GM10847 (cell line): ENCODE results near the gene PTTG1.

Source experiments
- POLR2A ChIP-seq: IDR thresholded peaks from 2 replicates; pipeline ENCODE4 v1.6.1; 2011; ENCODE audit not compliant: insufficient read length; ENCODE audit errors: extremely low read depth

Gene PTTG1

DNA sequence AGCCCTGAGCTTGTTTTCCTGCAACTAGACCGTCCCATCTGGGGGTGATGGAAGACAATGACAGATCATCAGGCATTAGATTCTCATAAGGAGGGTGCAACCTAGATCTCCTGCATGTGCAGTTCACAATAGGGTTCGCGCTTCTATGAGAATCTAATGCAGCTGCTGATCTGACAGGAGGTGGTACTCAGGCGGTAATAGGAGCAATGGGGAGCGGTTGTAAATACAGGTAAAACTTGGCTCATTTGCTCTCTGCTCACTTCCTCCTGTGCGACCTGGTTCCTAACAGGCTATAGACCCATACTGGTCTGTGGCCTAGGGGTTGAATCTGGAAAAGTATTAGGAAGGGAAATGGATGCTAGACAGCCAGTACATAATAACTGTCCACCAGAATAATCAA is 39.7 kb downstream of the PTTG1 start:
- no peak for TF ChIP-seq POLR2A

DNA sequence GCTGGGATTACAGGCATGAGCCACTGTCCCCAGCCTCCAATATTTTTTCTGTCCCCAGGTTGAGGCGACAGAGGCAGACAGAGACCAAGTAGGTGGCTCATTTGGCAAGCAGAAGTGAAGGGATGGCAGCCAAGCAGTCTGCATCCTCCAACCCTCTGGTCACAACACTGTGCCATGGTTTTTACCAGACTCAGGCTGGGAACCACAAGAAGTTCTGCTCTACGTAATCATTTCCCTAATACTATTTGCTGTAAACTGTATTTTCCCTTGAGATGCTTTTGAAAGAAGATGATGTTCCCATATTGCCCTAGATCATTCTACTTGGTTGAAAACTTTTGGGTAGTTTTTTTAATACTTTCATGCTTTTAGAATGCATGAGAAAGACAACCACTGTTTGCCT is 40.5 kb downstream of the PTTG1 start:
- TF ChIP-seq POLR2A = no peak

DNA sequence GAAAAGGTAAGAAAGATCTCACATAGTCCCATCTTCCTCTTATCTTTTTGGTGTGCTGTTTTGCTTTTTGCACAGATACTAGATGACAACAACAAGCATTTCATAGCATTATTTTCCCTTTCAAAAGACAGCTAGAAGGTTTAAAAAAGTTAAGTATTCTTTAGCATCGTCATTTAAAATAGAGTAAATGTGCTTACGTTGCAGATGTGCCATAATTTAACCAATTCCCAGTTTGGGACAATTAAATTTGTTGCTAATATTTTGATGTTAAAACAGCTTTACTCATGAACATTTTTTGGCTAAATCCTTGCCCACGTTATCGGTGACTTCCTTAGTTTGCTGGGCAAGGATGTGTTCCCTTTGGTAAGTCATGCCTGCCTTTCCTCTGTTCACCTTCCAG is 41.6 kb downstream of the PTTG1 start:
- no peak for TF ChIP-seq POLR2A

- no peak for TF ChIP-seq POLR2A
These were observed 42.2 kb downstream of the PTTG1 start for GRCh38 chr5:160463740-160464465.

- no peak for TF ChIP-seq POLR2A
These were observed 42.8 kb downstream of the PTTG1 start for GRCh38 chr5:160464466-160464797.

DNA sequence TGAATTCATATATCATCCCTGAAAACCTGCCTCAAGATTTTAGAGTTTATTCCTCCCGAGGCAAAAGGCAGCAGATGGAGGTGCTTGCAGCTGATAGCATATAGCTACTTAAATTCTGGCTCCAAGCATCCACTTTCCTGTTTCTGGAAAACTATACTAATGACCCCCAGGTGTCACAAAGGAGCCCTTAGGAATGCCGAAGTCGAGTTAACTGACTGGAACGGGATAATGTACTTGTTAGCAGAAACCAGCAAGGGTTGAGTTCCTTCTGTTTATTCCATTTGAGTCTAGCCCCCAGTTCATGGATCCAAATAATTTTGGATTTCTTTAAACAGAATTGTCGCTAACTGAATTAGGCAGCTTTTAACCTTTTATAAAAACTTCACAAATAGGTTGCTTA is 44.5 kb downstream of the PTTG1 start:
- TF ChIP-seq POLR2A = no peak

DNA sequence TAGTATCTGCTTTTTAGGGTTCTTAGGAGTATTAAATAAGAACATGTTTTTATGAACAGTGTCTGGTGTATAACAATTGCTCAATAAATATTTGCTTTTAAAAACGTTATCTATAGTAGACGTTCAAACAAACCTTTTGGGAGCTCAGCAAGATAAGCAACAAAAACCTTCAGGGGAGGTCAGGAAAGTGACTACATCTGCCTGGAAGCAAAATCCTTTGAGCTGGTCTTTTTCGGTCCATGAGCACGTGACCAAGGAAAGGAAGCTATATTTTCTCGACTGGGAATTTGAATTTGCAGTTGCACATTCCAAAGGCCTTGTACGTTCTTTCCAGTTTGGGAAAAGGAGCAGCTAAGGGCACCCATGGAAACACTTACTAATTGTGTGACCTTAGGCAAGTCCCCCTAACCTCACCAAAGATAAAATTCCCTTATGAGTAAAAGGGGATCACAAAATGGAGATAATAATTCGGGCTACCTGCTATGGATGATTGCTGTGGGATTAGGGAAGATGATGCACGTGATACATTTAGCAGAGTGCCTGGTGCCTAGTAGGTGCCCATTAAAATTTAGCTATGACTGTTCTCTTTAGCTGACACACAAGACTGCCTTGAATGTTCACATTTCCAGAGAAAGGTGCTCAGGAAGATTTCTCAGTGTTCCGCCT is 45.4 kb downstream of the PTTG1 start:
- TF ChIP-seq POLR2A = no peak

DNA sequence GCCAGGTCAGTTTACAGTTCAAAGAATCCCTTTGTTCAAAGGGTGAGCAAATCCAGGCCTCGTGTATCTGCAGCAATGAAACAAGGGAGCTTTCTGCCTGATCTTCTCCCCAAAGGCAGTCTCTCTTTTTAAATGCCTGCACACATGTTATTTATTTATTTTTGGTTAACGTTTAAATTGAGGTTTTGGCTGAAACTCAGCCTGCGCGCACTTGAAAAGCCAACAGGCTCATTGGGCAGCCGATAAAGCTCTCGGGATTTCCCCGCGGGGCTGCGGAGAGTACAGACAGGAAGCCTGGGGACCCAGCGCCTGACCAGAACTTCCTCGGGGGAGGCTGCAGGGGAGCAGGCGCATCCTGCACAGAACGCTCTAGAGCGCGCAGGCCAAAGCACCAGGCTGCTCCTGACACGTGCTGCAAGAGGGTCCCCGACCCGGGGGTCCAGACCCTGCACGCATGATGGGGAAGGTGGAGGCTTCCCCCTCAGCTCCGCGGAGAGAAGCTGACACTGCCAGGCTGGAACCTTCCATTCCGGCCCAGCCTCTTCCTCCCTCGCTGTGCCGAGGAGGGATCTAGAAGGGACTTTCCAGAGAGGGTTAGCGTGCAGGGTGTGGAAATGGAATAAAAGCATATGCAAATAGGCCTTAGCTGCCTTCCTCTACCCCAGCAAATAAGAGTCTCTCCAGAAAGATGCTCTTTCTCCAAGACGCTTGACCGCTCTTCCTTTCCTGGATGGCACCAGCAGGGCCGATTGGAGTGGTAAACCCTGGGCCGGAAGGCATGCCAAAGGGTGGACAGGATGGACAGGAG is 46.1 kb downstream of the PTTG1 start:
- TF ChIP-seq POLR2A = peak; percentile 86

DNA sequence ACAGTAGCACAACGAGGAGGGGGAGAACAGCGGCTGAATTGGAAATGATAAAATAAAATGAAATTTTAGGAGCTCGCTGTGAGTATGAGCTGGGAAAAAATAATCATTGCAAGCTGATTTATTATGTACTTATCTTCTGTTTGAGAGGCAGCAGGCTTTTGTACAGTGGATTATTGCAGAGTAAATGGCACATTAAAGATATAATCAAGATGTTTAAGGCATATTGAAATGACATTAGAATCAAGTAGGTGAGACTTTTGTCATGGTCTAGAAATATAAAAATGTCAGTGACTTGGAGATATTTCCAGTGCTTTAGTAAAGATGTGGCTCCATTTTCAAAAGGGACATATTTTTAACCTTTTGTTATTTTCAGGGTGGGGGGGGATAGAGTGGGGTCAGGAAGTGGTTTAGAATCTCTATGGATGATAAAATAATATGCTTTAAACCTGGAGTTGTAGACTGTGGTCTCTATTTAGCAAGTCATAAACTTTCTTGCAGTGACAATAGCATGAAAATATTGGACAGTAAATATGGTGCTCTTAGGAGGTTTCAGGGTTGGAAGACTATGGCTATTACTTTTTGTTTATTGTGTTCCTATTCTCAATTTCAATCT is 46.8 kb downstream of the PTTG1 start:
- no peak for TF ChIP-seq POLR2A

DNA sequence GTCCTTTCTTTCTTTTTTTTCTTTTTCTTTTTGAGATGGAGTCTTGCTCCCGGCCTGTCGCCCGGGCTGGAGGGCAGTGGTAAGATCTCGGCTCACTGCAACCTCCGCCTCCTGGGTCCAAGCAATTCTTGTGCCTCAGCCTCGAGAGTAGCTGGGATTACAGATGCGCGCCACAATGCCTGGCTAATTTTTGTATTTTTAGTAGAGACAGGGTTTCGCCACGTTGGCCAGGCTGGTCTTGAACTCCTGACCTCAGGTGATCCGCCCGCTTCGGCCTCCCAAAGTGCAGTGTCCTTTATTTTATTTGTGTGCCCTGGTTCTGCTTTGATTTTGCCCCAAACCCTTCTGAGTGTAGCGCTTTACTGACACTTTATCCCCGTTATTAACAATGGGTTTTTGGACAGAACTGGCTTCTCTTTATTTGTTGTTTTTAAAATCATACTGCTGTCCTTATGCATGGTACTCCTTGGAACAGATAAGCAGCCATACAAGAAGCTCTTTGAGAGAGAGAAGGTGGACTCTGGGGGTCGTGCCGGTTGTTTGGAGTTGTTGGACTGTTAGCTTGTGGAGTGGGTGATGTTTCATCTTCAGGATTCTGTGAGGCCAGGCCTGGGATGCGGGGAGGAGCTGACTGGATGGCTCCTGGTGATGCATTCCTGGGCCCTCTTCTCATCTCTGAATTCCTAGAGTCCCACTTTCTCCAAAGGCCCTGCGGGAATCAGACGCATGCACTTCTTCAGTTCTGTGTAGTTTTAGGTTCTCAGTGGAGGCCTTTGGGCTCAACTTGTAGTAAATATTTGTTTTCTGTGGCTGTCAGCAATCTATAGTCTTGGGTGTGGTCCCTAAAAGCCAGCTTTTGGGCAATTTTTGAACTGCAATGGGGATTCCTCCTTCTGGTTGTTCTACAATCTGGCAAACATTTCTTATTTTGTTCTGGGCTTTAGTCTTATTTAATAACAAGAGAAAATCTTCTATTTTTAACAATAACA is 47.8 kb downstream of the PTTG1 start:
- no peak for TF ChIP-seq POLR2A

- TF ChIP-seq POLR2A = no peak
These were observed 49.0 kb downstream of the PTTG1 start for GRCh38 chr5:160470437-160471361.

DNA sequence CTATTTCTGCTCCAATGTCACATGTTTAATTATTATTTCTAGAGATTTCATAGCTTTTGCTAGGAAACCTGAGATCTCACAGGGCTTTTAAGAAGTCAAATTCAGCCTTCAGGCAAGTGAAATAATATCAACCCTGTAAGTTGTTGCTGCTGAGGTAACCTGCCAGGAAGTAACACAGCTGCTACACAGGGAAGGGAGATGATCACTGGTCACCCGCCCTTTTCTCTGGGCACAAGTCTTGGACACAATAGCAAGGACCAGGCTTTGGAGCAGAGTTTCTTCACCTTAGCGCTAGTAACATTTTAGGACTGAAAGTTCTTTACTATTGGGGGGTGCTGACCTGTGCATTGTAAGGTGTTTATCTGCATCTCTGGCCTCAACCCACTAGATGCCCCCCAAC is 50.1 kb downstream of the PTTG1 start:
- TF ChIP-seq POLR2A = no peak

GRCh38 chr5:160472482-160472881 is 50.8 kb downstream of the PTTG1 start:
- no peak for TF ChIP-seq POLR2A

GRCh38 chr5:160473681-160474080 is 52.0 kb downstream of the PTTG1 start:
- TF ChIP-seq POLR2A = no peak
